ENCODE data around the gene CTIF.
"Not testable (repeated sequence)": the region's sequence is repeated elsewhere in the genome, so short reads cannot be mapped to it uniquely, and the experiment has no call there.

The CTIF gene

GRCh38 chr18:48538531-48539405 lies at the start of gene CTIF:
Gene CTIF (plus strand): TSS chr18:48539031. CDS start chr18:48619566, 80,535 bp downstream.
- Histone ChIP-seq H3K9me3 (no peaks in the 10 kb centered on the region), H3K4me2 (peak within 1 kb of the TSS; percentile 97), H3K36me3 (0 out of 2 replicates have a peak, but pooled peaks cover 5% of the 10 kb centered on the region), H3K4me3 (peak within 1 kb of the TSS; percentile 87), H3K27ac (peak within 1 kb of the TSS; percentile 52; the same call in 1 of the 2 replicates), H3K9ac (peak within 1 kb of the TSS; percentile 74), H3K4me1 (peaks cover 17% of the 10 kb centered on the region), H3K27me3 (peaks cover 38% of the 10 kb centered on the region), H4K20me1 (peaks cover 44% of the 10 kb centered on the region)
- TF ChIP-seq Cebpa-rat (IDR thresholded peaks at IDR 0.05), result no peak

- H3K27ac ChIP-seq, result no peak overlapping the region
- no peaks in the 10 kb centered on the region for H4K20me1 ChIP-seq
- no peaks in the 10 kb centered on the region for H3K4me1 ChIP-seq
- no peak overlapping the region for H3K4me2 ChIP-seq
- H3K27me3 ChIP-seq, result no peaks in the 10 kb centered on the region
- H3K9me3 ChIP-seq, result peaks cover 4% of the 10 kb centered on the region
- H3K4me3 ChIP-seq, result no peak overlapping the region
- H3K36me3 ChIP-seq, result no peaks in the 10 kb centered on the region
- H3K9ac ChIP-seq, result no peak overlapping the region
- TF ChIP-seq Cebpa-rat (IDR thresholded peaks at IDR 0.05), result no peak
Observed at GRCh38 chr18:48490641-48491293, 48.1 kb upstream of the CTIF start.

GRCh38 chr18:48492880-48493279 lies 46.0 kb upstream of the CTIF start:
- Histone ChIP-seq H3K36me3 (no peaks in the 10 kb centered on the region), H3K4me2 (no peak overlapping the region), H3K27ac (no peak overlapping the region), H3K27me3 (no peaks in the 10 kb centered on the region), H3K4me1 (no peaks in the 10 kb centered on the region), H3K4me3 (no peak overlapping the region), H3K9me3 (peaks cover 14% of the 10 kb centered on the region), H4K20me1 (no peaks in the 10 kb centered on the region), H3K9ac (no peak overlapping the region)
- TF ChIP-seq Cebpa-rat (IDR thresholded peaks at IDR 0.05), result no peak

GRCh38 chr18:48493434-48494230 lies 45.2 kb upstream of the CTIF start:
- H3K4me3 ChIP-seq, result no peak overlapping the region
- no peak overlapping the region; the same call in 1 of the 2 replicates for H3K4me2 ChIP-seq
- TF ChIP-seq Cebpa-rat (IDR thresholded peaks at IDR 0.05), result no peak

GRCh38 chr18:48497863-48498262 lies 41.0 kb upstream of the CTIF start:
- H4K20me1 ChIP-seq, result no peaks in the 10 kb centered on the region
- no peaks in the 10 kb centered on the region for H3K27me3 ChIP-seq
- TF ChIP-seq Cebpa-rat (IDR thresholded peaks at IDR 0.05), result no peak
- H3K4me3 ChIP-seq, result no peak overlapping the region
- H3K27ac ChIP-seq, result no peak overlapping the region
- no peak overlapping the region for H3K4me2 ChIP-seq
- H3K4me1 ChIP-seq, result no peaks in the 10 kb centered on the region
- no peak overlapping the region for H3K9ac ChIP-seq
- no peaks in the 10 kb centered on the region for H3K36me3 ChIP-seq
- H3K9me3 ChIP-seq, result peaks cover 15% of the 10 kb centered on the region

More at GRCh38 chr18:48493434-48494230, 45.2 kb upstream of the CTIF start:
- Histone ChIP-seq H3K27me3 (no peaks in the 10 kb centered on the region), H3K9ac (no peak overlapping the region), H3K36me3 (no peaks in the 10 kb centered on the region), H3K4me1 (no peaks in the 10 kb centered on the region), H3K9me3 (peaks cover 15% of the 10 kb centered on the region), H4K20me1 (no peaks in the 10 kb centered on the region), H3K27ac (no peak overlapping the region)

- Histone ChIP-seq H3K27ac (no peak overlapping the region), H3K36me3 (no peaks in the 10 kb centered on the region), H3K27me3 (no peaks in the 10 kb centered on the region), H4K20me1 (no peaks in the 10 kb centered on the region), H3K4me3 (no peak overlapping the region), H3K4me2 (no peak overlapping the region), H3K9me3 (peaks cover 24% of the 10 kb centered on the region), H3K4me1 (no peaks in the 10 kb centered on the region), H3K9ac (no peak overlapping the region)
- no peak for TF ChIP-seq Cebpa-rat (IDR thresholded peaks at IDR 0.05)
Observed at GRCh38 chr18:48500517-48500916, 38.3 kb upstream of the CTIF start.

GRCh38 chr18:48502906-48503305 lies 35.9 kb upstream of the CTIF start:
- H3K4me2 ChIP-seq, result no peak overlapping the region
- H3K9ac ChIP-seq, result no peak overlapping the region
- H3K36me3 ChIP-seq, result no peaks in the 10 kb centered on the region
- H3K4me3 ChIP-seq, result no peak overlapping the region
- H3K4me1 ChIP-seq, result no peaks in the 10 kb centered on the region
- no peaks in the 10 kb centered on the region for H3K27me3 ChIP-seq
- peaks cover 36% of the 10 kb centered on the region for H3K9me3 ChIP-seq
- H4K20me1 ChIP-seq, result no peaks in the 10 kb centered on the region
- no peak for TF ChIP-seq Cebpa-rat (IDR thresholded peaks at IDR 0.05)
- no peak overlapping the region for H3K27ac ChIP-seq

- H3K36me3 ChIP-seq, result no peaks in the 10 kb centered on the region
- TF ChIP-seq Cebpa-rat (IDR thresholded peaks at IDR 0.05), result no peak; the same call in 1 of the 2 replicates
- H4K20me1 ChIP-seq, result no peaks in the 10 kb centered on the region
- no peak overlapping the region for H3K27ac ChIP-seq
- no peak overlapping the region for H3K4me2 ChIP-seq
- no peak overlapping the region for H3K9ac ChIP-seq
- no peaks in the 10 kb centered on the region for H3K4me1 ChIP-seq
- no peak overlapping the region for H3K4me3 ChIP-seq
- H3K9me3 ChIP-seq, result peaks cover 44% of the 10 kb centered on the region
- no peaks in the 10 kb centered on the region for H3K27me3 ChIP-seq
Observed at GRCh38 chr18:48504819-48505218, 34.0 kb upstream of the CTIF start.

GRCh38 chr18:48506983-48507568 lies 31.8 kb upstream of the CTIF start:
- not testable (repeated sequence) for H3K4me3 ChIP-seq, H3K27me3 ChIP-seq, H3K27ac ChIP-seq, H3K9ac ChIP-seq, H3K4me1 ChIP-seq, H3K36me3 ChIP-seq, H3K4me2 ChIP-seq, H4K20me1 ChIP-seq
- H3K9me3 ChIP-seq, result peaks cover 45% of the 10 kb centered on the region

- H3K36me3 ChIP-seq, H3K27ac ChIP-seq, H3K4me3 ChIP-seq, H3K27me3 ChIP-seq, H4K20me1 ChIP-seq, H3K4me2 ChIP-seq, H3K9ac ChIP-seq: not testable (repeated sequence)
- Histone ChIP-seq H3K4me1 (peaks cover 10% of the 10 kb centered on the region), H3K9me3 (peaks cover 15% of the 10 kb centered on the region)
Observed at GRCh38 chr18:48512498-48512897, 26.3 kb upstream of the CTIF start.
